ENCODE results near the gene PVALEF. TPM values are rescaled to one million over a fixed set of nuclear protein-coding genes. Genes with fewer than 3 reads are reported as not detected.

PVALEF gene
- total and polyA plus RNA-seq, 2 of the 8 experiments (the other 6 are each of a cell fraction or from before 2014, with no cell fraction given): 0.03 TPM; not detected in 1

DNA sequence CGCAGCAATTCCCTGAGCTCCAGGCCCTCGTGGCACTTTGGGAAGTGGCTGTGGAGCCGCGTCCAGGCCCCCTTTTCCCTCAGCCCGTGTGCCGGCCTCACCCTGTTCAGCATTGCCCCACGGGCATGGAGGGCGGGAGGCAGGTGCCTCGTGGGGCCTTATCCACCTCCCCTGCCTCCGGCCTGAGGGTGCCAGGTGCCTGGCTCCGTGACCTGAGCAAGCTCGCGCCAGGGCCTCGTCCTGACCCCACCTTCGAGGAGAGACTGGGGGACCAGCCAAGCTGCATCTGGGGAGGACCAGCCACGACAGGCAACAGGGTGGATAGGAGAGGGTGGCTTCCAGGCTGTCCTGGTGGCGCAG, 27.7 kb downstream of the PVALEF start (continued):
- TF ChIP-seq TAF7 (optimal IDR thresholded peaks at IDR 0.05; ENCODE audit: borderline replicate concordance, low read depth, low read length): no peak
- TF ChIP-seq NRF1 (IDR thresholded peaks at IDR 0.05; ENCODE audit: low read depth, low read length): no peak
- TF ChIP-seq, protein P1, sequence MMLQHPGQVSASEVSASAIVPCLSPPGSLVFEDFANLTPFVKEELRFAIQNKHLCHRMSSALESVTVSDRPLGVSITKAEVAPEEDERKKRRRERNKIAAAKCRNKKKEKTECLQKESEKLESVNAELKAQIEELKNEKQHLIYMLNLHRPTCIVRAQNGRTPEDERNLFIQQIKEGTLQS (IDR thresholded peaks at IDR 0.05; ENCODE audit: insufficient read depth, low read depth, low read length): no peak
